Prostate gland (tissue), 2 donors: ENCODE data around the gene BIN2. TPM values are rescaled to one million over a fixed set of nuclear protein-coding genes. Genes with fewer than 3 reads are reported as not detected.

Source experiments
- DNase-seq: peaks from one replicate; pipeline ENCODE4 v3.0.0-alpha.2; 2019; ENCODE audit warnings: low spot score
- H3K27ac ChIP-seq, 2 donors: fragments of 200-600 bp; sonication (generic); 2 replicates each; pipeline ENCODE4 v1.5.1; 2017 to 2019
- H3K27me3 ChIP-seq: fragments of 200-600 bp; sonication (generic); replicated peaks from 2 replicates; pipeline ENCODE4 v1.5.1; 2019; ENCODE audit not compliant: insufficient read depth
- H3K36me3 ChIP-seq, 2 donors: fragments of 200-600 bp; sonication (generic); 1 replicate in 1 of 2; 2 replicates in 1 of 2; pipeline versions ENCODE4 v1.5.1 to v1.8.1; 2017 to 2019
- H3K4me1 ChIP-seq: fragments of 200-600 bp; sonication (generic); replicated peaks from 2 replicates; pipeline ENCODE4 v1.5.1; 2019
- H3K4me3 ChIP-seq, 2 donors: fragments of 200-600 bp; sonication (generic); 2 replicates each; pipeline ENCODE4 v1.5.1; 2017 to 2019
- H3K9me3 ChIP-seq: fragments of 200-600 bp; sonication (generic); 2 replicates; pipeline ENCODE4 v1.5.1; 2017
- CTCF ChIP-seq, 4 experiments: fragments of 200-600 bp in 2 of 4; fragments of 450-650 bp in 2 of 4; sonication (generic) in 2 of 4; IDR thresholded peaks; 1 replicate in 3 of 4; 2 replicates in 1 of 4; pipeline ENCODE4 v1.5.1; 2016 to 2019; ENCODE audit warnings: antibody characterized with exemption in 4 of 4, mild to moderate bottlenecking in 2 of 4, moderate library complexity in 2 of 4
- POLR2A ChIP-seq: fragments of 450-650 bp; IDR thresholded peaks from one replicate; pipeline ENCODE4 v1.6.1; 2016; ENCODE audit warnings: antibody characterized with exemption, mild to moderate bottlenecking
- POLR2AphosphoS5 ChIP-seq: sonication (generic); formaldehyde crosslinking; IDR thresholded peaks from one replicate; pipeline ENCODE4 v1.6.1; 2017; ENCODE audit warnings: antibody characterized with exemption
- WGBS: methylation state at CpG from one replicate; pipeline ENCODE4 v1.1.5; 2018; 5-methylcytosine and 5-hydroxymethylcytosine counted together
- intact Hi-C: fragments of 100-400 bp; cut with DNase I; formaldehyde crosslinking; loops from one replicate; pipeline ENCODE4 v1.14.2; 2022
- total RNA-seq, 2 donors: library from RNA; depleted of rRNA; stranded (reverse); fragments of >200 nt; gene quantifications; one replicate each; pipeline ENCODE4 v1.1.0, GENCODE V29; 2016

The BIN2 gene
- total RNA-seq, 2 donors from 2014 or later = 2.6 to 5.5 TPM

GRCh38 chr12:51324953-51325352, 979 bp upstream of the BIN2 start:
- intact Hi-C loops = no loop called here
- Histone ChIP-seq H3K27ac (no peak overlapping the region), H3K4me1 (no peaks in the 10 kb centered on the region), H3K27me3 (no peaks in the 10 kb centered on the region), H3K36me3 (no peaks in the 10 kb centered on the region), H3K9me3 (no peaks in the 10 kb centered on the region), H3K4me3 (no peak overlapping the region)
- TF ChIP-seq POLR2A = no peak
- WGBS = 58% methylated on average over 4 of the region's 4 CpGs
- DNase-seq = no peak

DNA sequence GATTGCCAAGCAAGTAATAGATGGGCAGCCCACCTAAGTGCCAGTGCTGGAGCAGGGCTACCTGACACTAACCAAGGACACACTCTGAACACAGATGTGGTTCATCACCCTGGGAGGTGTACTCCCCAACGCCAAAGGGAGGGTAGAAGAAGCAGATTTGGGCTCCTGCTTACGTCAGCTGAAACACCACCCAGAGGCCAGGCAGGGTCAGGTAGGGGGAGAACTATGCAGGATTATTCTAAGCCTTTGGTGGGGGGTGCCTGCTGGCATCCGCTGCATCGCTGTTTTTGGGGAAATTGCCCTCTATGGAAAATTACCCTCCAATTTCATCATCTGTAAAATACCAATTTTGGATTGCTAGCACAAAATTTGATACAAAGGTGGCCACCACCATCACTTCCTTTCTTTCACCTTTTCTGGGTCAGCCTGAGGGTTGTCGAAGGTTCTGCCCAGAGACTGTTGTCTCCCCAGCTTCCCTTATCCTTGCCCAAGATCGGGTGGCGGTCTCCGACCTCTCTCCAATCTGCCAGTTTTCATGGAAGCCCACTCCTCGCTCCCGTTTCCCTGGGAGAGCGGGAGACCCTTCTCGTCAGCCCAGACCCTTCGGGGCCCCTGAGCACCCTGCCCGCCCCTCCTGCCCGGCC, 535 bp downstream of the BIN2 start:
- H3K27me3 ChIP-seq = no peaks in the 10 kb centered on the region
- peak overlapping the region in 1 of 2 donors; percentile 12 for H3K27ac ChIP-seq
- DNase-seq = no peak
- no peaks in the 10 kb centered on the region for H3K4me1 ChIP-seq
- no peak for TF ChIP-seq POLR2A
- no peak for TF ChIP-seq CTCF (IDR thresholded peaks at IDR 0.05)
- TF ChIP-seq POLR2AphosphoS5 = no peak
- H3K4me3 ChIP-seq = peak overlapping the region; percentile 10 to 11
- intact Hi-C loops = no loop called here
- 88% methylated on average over 15 of the region's 15 CpGs for WGBS
- H3K9me3 ChIP-seq = no peaks in the 10 kb centered on the region
- no peaks in the 10 kb centered on the region for H3K36me3 ChIP-seq

DNA sequence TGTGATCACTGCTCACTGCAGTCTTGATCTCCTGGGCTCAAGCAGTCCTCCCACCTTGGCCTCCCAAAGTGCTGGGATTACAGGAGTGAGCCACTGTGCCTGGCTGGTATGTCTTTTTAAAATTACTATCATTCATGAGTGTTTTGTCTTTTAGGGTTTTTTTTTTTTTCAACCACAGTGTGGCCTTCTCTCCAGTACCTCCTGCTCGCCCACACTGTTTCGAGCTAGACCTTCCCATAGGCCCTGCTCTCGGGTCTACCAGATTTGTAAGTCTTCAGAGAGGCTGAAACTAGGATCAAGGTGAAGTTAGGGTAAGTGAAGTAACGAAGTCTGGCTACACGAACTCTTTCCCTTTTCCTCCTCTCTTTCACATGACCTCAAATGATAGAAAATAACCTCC, 1.5 kb downstream of the BIN2 start:
- TF ChIP-seq POLR2A (no peak), POLR2AphosphoS5 (no peak), CTCF (IDR thresholded peaks at IDR 0.05) (no peak)
- 88% methylated on average over 5 of the region's 5 CpGs for WGBS
- no peak for DNase-seq
- Histone ChIP-seq H3K4me3 (no peak overlapping the region), H3K36me3 (no peaks in the 10 kb centered on the region), H3K4me1 (no peaks in the 10 kb centered on the region), H3K27me3 (no peaks in the 10 kb centered on the region), H3K9me3 (no peaks in the 10 kb centered on the region), H3K27ac (no peak overlapping the region)
- intact Hi-C loops = no loop called here

DNA sequence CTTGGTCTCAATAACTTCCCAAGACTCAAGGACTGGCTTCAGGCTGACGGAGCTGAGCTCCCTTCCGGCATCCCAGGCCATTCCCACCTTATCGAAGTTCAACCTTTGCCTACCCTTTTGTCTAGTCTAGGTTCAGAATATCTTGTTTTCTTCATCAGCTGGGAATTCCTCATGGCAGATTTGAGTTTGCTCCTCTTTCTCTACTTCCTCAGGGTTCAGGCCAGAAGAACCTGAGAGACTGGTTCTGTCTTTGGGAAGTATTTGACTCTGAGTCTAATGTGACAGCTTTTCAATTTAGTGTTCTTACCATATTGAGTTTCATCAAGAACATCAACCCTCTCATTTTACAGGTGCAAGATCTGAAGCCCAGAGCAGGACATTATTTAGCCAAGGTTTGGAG, 2.1 kb downstream of the BIN2 start:
- 79% methylated on average over 3 of the region's 3 CpGs for WGBS
- TF ChIP-seq POLR2A (no peak), POLR2AphosphoS5 (no peak), CTCF (IDR thresholded peaks at IDR 0.05) (no peak)

GRCh38 chr12:51320695-51321320, 3.2 kb downstream of the BIN2 start:
- DNase-seq = no peak
- H3K27ac ChIP-seq = no peak overlapping the region
- H3K9me3 ChIP-seq = no peaks in the 10 kb centered on the region
- no peak for TF ChIP-seq POLR2AphosphoS5
- no peak for TF ChIP-seq CTCF (IDR thresholded peaks at IDR 0.05)
- no peak overlapping the region for H3K4me3 ChIP-seq
- 26% methylated on average over 3 of the region's 3 CpGs for WGBS
- intact Hi-C loops = no loop called here
- H3K27me3 ChIP-seq = no peaks in the 10 kb centered on the region
- H3K4me1 ChIP-seq = no peaks in the 10 kb centered on the region
- H3K36me3 ChIP-seq = no peaks in the 10 kb centered on the region

More for the DNA sequence above, 2.1 kb downstream of the BIN2 start:
- intact Hi-C loops = no loop called here
- no peak overlapping the region for H3K4me3 ChIP-seq
- no peak for DNase-seq
- no peaks in the 10 kb centered on the region for H3K27me3 ChIP-seq
- no peaks in the 10 kb centered on the region for H3K36me3 ChIP-seq
- no peaks in the 10 kb centered on the region for H3K4me1 ChIP-seq
- no peak overlapping the region for H3K27ac ChIP-seq
- H3K9me3 ChIP-seq = no peaks in the 10 kb centered on the region
